A673 (cell line): Measurements from ENCODE around the gene TSKU. TPM values are rescaled to one million over a fixed set of nuclear protein-coding genes. Genes with fewer than 3 reads are reported as not detected.

ENCODE experiments used
- BruUV-seq: library from RNA; stranded (reverse); fragments of 400-500 nt; replicated peaks from 2 replicates; lab custom pipeline; 2021; lab: Mats Ljungman, UMichigan
- CTCF ChIA-PET: fragments of 300-600 bp; sonication (Branson Sonifier 250); formaldehyde crosslinking; loops from one replicate; lab custom pipeline; 2022; ENCODE audit warnings: antibody characterized with exemption; lab: Charles Lee
- POLR2A ChIA-PET: fragments of 300-600 bp; sonication (Branson Sonifier 250); formaldehyde crosslinking; loops from one replicate; lab custom pipeline; 2022; ENCODE audit warnings: antibody characterized with exemption; ENCODE audit not compliant: low non-redundant PET; lab: Charles Lee
- DNase-seq: peaks from one replicate; pipeline ENCODE4 v3.0.0-alpha.2; 2015; ENCODE audit warnings: low spot score
- H3K27ac ChIP-seq: fragments of 200-600 bp; sonication (generic); 2 replicates; pipeline ENCODE4 v1.5.1; 2016; ENCODE audit warnings: mixed run types, low read depth, mild to moderate bottlenecking, mixed read lengths, antibody characterized with exemption, low read length; ENCODE audit not compliant: poor library complexity, severe bottlenecking
- H3K27me3 ChIP-seq: fragments of 200-600 bp; sonication (generic); replicated peaks from 2 replicates; pipeline ENCODE4 v1.6.1; 2017; ENCODE audit warnings: mixed run types, low read depth, mild to moderate bottlenecking, mixed read lengths, antibody characterized with exemption, low read length; ENCODE audit not compliant: insufficient read depth, poor library complexity
- H3K36me3 ChIP-seq: fragments of 200-600 bp; sonication (generic); 2 replicates; pipeline ENCODE4 v1.6.1; 2016; ENCODE audit warnings: mixed run types, mild to moderate bottlenecking, mixed read lengths, antibody characterized with exemption, low read length; ENCODE audit not compliant: insufficient read depth, poor library complexity, severe bottlenecking
- H3K4me1 ChIP-seq: fragments of 200-600 bp; sonication (generic); 2 replicates; pipeline ENCODE4 v1.6.1; 2017; ENCODE audit warnings: mixed run types, mild to moderate bottlenecking, mixed read lengths, antibody characterized with exemption, low read length; ENCODE audit not compliant: insufficient read depth, poor library complexity, severe bottlenecking
- H3K4me3 ChIP-seq: fragments of 200-600 bp; sonication (generic); 2 replicates; pipeline ENCODE4 v1.5.1; 2016; ENCODE audit warnings: low read depth, mixed run types, mild to moderate bottlenecking, mixed read lengths, low read length; ENCODE audit not compliant: poor library complexity, severe bottlenecking
- H3K9me3 ChIP-seq: fragments of 200-600 bp; sonication (generic); 2 replicates; pipeline ENCODE4 v1.6.1; 2016; ENCODE audit warnings: mixed run types, low read depth, mild to moderate bottlenecking, mixed read lengths, antibody characterized with exemption, low read length; ENCODE audit not compliant: poor library complexity, severe bottlenecking
- EZH2 ChIP-seq: fragments of 200-600 bp; sonication (generic); IDR thresholded peaks from 2 replicates; pipeline ENCODE4 v1.6.1; 2017; ENCODE audit warnings: borderline replicate concordance, low read depth, mild to moderate bottlenecking, mixed read lengths, antibody characterized with exemption, low read length; ENCODE audit not compliant: poor library complexity, severe bottlenecking
- intact Hi-C: fragments of 100-400 bp; cut with micrococcal nuclease; formaldehyde crosslinking; loops from one replicate; pipeline ENCODE4 v1.10.0; 2022; ENCODE audit not compliant: unreplicated experiment
- total RNA-seq: library from RNA; stranded (reverse); gene quantifications from 2 replicates; pipeline ENCODE4 v1.2.3, GENCODE V29; 2021
- TF ChIP-seq, protein P1 (sequence below): fragments of 300-800, 200-600 bp; sonication (generic); conservative IDR thresholded peaks from 2 replicates; pipeline ENCODE4 v1.5.1; 2017; ENCODE audit warnings: low read depth, mild to moderate bottlenecking, antibody characterized with exemption, low read length, moderate library complexity, mixed read lengths

TSKU gene
- total RNA-seq, 1 experiment from 2014 or later: 25.3 TPM

- no peak for TF ChIP-seq EZH2
- TF ChIP-seq, protein P1, sequence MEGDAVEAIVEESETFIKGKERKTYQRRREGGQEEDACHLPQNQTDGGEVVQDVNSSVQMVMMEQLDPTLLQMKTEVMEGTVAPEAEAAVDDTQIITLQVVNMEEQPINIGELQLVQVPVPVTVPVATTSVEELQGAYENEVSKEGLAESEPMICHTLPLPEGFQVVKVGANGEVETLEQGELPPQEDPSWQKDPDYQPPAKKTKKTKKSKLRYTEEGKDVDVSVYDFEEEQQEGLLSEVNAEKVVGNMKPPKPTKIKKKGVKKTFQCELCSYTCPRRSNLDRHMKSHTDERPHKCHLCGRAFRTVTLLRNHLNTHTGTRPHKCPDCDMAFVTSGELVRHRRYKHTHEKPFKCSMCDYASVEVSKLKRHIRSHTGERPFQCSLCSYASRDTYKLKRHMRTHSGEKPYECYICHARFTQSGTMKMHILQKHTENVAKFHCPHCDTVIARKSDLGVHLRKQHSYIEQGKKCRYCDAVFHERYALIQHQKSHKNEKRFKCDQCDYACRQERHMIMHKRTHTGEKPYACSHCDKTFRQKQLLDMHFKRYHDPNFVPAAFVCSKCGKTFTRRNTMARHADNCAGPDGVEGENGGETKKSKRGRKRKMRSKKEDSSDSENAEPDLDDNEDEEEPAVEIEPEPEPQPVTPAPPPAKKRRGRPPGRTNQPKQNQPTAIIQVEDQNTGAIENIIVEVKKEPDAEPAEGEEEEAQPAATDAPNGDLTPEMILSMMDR: no peak
- ChIA-PET POLR2A (no interaction called here), CTCF (interaction anchor here (1.2 kb wide), 1 partner anchor 112 kb away, joined by 3 read pairs; no protein-coding TSS in a partner anchor)
- H3K9me3 ChIP-seq: no peaks in the 10 kb centered on the region
- DNase-seq: no peak
- no peak overlapping the region for H3K4me3 ChIP-seq
- no peak overlapping the region for H3K27ac ChIP-seq
- BruUV-seq: no TSS peak
- H3K4me1 ChIP-seq: peaks cover 19% of the 10 kb centered on the region
- intact Hi-C loops: no loop called here
- H3K27me3 ChIP-seq: no peaks in the 10 kb centered on the region
- no peaks in the 10 kb centered on the region for H3K36me3 ChIP-seq
These were observed 51.0 kb downstream of the TSKU start for GRCh38 chr11:76834151-76834550.

DNA sequence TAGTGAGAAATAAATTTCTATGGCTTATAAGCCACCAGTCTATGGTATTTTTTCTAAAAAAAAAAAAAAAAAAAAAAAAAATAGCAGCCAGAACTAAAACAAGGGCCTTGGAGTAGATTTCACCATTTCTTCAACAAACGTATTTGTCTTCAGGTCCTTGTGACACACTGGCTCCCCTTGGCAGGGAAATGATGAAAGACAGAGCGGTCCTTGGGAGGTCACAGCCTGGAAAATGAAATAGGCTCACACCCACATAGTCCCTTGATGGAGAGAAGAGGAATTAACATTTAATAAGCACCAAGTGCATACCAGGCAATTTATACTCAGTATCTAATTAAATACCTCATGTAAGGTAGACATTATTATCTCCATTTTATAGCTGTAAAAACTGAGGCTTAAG lies 51.9 kb downstream of the TSKU start:
- TF ChIP-seq, protein P1: no peak
- TF ChIP-seq EZH2: no peak
- no peaks in the 10 kb centered on the region for H3K9me3 ChIP-seq
- peaks cover 19% of the 10 kb centered on the region for H3K4me1 ChIP-seq
- no TSS peak for BruUV-seq
- no peak for DNase-seq
- POLR2A ChIA-PET: no interaction called here
- CTCF ChIA-PET: interaction anchor here (1.2 kb wide), 1 partner anchor 113 kb away, joined by 3 read pairs; no protein-coding TSS in a partner anchor
- H3K27ac ChIP-seq: no peak overlapping the region
- intact Hi-C loops: no loop called here
- peaks cover 3% of the 10 kb centered on the region for H3K27me3 ChIP-seq
- no peak overlapping the region for H3K4me3 ChIP-seq
- H3K36me3 ChIP-seq: no peaks in the 10 kb centered on the region

GRCh38 chr11:76835928-76836612 lies 52.9 kb downstream of the TSKU start:
- intact Hi-C loops: no loop called here
- peak; percentile 58 for DNase-seq
- no TSS peak for BruUV-seq
- Histone ChIP-seq H3K36me3 (no peaks in the 10 kb centered on the region), H3K27me3 (peaks cover 4% of the 10 kb centered on the region), H3K4me3 (no peak overlapping the region), H3K27ac (no peak overlapping the region), H3K9me3 (no peaks in the 10 kb centered on the region), H3K4me1 (peaks cover 9% of the 10 kb centered on the region)
- POLR2A ChIA-PET: no interaction called here
- no peak for TF ChIP-seq EZH2
- TF ChIP-seq, protein P1: no peak
- CTCF ChIA-PET: interaction anchor here (0.6 to 1.1 kb wide), 2 partner anchors 84 to 102 kb away, joined by 3 read pairs; no protein-coding TSS in a partner anchor
